ENCODE data around the gene ZNF445. TPM values are rescaled to one million over a fixed set of nuclear protein-coding genes. Genes with fewer than 3 reads are reported as not detected.

Gene ZNF445
- total and polyA plus RNA-seq, 2 of the 8 experiments (the other 6 are each of a cell fraction or from before 2014, with no cell fraction given), result 3.3 to 26.3 TPM

DNA sequence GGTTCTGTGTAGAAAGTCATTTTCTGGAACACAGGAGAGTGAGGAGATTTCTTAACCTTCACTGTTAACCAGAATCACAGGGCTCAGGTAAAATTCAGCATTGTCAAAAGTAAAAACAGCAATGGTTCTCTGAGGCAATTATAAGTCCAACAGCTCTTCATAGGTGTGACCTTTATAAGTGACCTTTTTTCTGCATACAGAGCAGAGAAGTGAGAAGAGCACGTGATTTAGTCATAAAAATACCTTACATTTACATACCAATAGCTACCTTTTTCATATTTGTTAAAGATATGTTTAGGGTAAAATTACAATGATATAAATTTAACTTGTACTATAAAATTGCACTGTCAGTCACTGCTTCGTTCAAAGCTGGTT, 41.3 kb upstream of the ZNF445 start:
- no peak overlapping the region for H3K56ac ChIP-seq (replicated peaks; ENCODE audit: insufficient read length, low read depth, low read length)
- DNase-seq (ENCODE audit: low read depth in 1 of 2, low spot score in 2 of 2), result no peak
- no peaks in the 10 kb centered on the region for H4K20me1 ChIP-seq (replicated peaks in 1 of 2; ENCODE audit: control insufficient read depth in 1 of 2, insufficient read depth in 2 of 2, low read length in 2 of 2)
- FAIRE-seq, result no peak
- H2BK120ac ChIP-seq (replicated peaks; ENCODE audit: low read depth, low read length), result no peak overlapping the region
- no peaks in the 10 kb centered on the region for H3K79me1 ChIP-seq (ENCODE audit: low read depth, low read length)
- POLR2A ChIA-PET (ENCODE audit: partially characterized antibody), result interaction anchor here (1.2 kb wide), 1 partner anchor 180 kb away, joined by 3 read pairs; the partner anchor contains the start of gene TCAIM
- WGBS, 2 experiments (ENCODE audit: extremely low coverage in 1 of 2, insufficient coverage in 1 of 2, insufficient read length in 1 of 2, insufficient replicate concordance in 2 of 2, low coverage in 1 of 2, low lambda C conversion rate in 2 of 2, missing lambda C conversion rate in 1 of 2), result 67% methylated on average over 2 of the region's 2 CpGs; no CpG with 5 or more reads in 1 of the 2 experiments
- no peak overlapping the region for H3K14ac ChIP-seq (ENCODE audit: insufficient read length)
- H2BK15ac ChIP-seq (ENCODE audit: low read length), result no peak overlapping the region
- H2BK12ac ChIP-seq (ENCODE audit: low read depth, low read length), result no peak overlapping the region
- H4K8ac ChIP-seq (ENCODE audit: extremely low read depth, insufficient read depth, low read length), result no peak overlapping the region
- no peaks in the 10 kb centered on the region for H3K27me3 ChIP-seq (replicated peaks in 1 of 4; ENCODE audit: control insufficient read depth in 3 of 4, extremely low read depth in 1 of 4, insufficient read depth in 3 of 4, low read length in 3 of 4)
- no peak overlapping the region for H3K4ac ChIP-seq (replicated peaks; ENCODE audit: insufficient read length, low read depth, low read length)
- no peaks in the 10 kb centered on the region for H3K36me3 ChIP-seq (ENCODE audit: control insufficient read depth in 2 of 4, insufficient read depth in 4 of 4, low read length in 3 of 4)
- no peak overlapping the region for H3K23ac ChIP-seq (ENCODE audit: insufficient read length)
- H2BK20ac ChIP-seq (ENCODE audit: low read length), result no peak overlapping the region
- peaks cover 0 to 6% (median under 1%) of the 10 kb centered on the region in 4 experiments; a peak in 2 of 7 replicates for H3K4me1 ChIP-seq (replicated peaks in 1 of 4; ENCODE audit: control insufficient read depth in 3 of 4, insufficient read depth in 4 of 4, low read length in 3 of 4)
- H2BK5ac ChIP-seq (ENCODE audit: low read depth, low read length), result no peak overlapping the region
- H4K91ac ChIP-seq (replicated peaks; ENCODE audit: insufficient read length, low read length), result no peak overlapping the region
- H3K18ac ChIP-seq (ENCODE audit: extremely low read depth, low read length), result no peak overlapping the region
- no peak overlapping the region for H3K9ac ChIP-seq (replicated peaks in 1 of 4; ENCODE audit: extremely low read depth in 1 of 4, low read depth in 3 of 4, low read length in 3 of 4)
- no peaks in the 10 kb centered on the region for H3K23me2 ChIP-seq (ENCODE audit: low read depth, low read length)
- no peak overlapping the region for H2AFZ ChIP-seq (ENCODE audit: low read length)
- H2AK5ac ChIP-seq (ENCODE audit: low read depth, low read length), result no peak overlapping the region
- H3K27ac ChIP-seq (ENCODE audit: low read depth, low read length), result no peak overlapping the region
- H4K5ac ChIP-seq (ENCODE audit: insufficient read length, low read depth, low read length), result no peak overlapping the region
- CTCF ChIA-PET (ENCODE audit: partially characterized antibody), result interaction anchor here (0.9 to 1.9 kb wide), 3 partner anchors 11 to 15 kb away, joined by 3 to 4 read pairs (median 3); no protein-coding TSS in a partner anchor
- no peak overlapping the region for H3K4me2 ChIP-seq (ENCODE audit: insufficient read depth in 1 of 2, low read depth in 2 of 2, low read length in 2 of 2)
- H3K4me3 ChIP-seq (ENCODE audit: extremely low read depth in 1 of 4, insufficient read depth in 2 of 4, low read depth in 3 of 4, low read length in 4 of 4), result no peak overlapping the region
- no peaks in the 10 kb centered on the region for H3K9me3 ChIP-seq (ENCODE audit: insufficient read depth in 2 of 2, low read depth in 1 of 2, low read length in 1 of 2)
- H3K79me2 ChIP-seq (ENCODE audit: control insufficient read depth in 1 of 2, insufficient read depth in 2 of 2, low read length in 2 of 2), result no peaks in the 10 kb centered on the region
